IMR-90 (cell line): Measurements from ENCODE around the gene TM2D1. TPM values are rescaled to one million over a fixed set of nuclear protein-coding genes. Genes with fewer than 3 reads are reported as not detected.

ENCODE experiments used
- ATAC-seq: fragments of 200-7000 bp; cut with Tn5 transposase; 2 replicates; pipeline ENCODE4 v1.9.1; 2020; ENCODE audit warnings: low read depth, mild to moderate bottlenecking, moderate library complexity
- BruUV-seq: library from RNA; stranded (reverse); fragments of 400-500 nt; replicated peaks from 2 replicates; lab custom pipeline; 2021; lab: Mats Ljungman, UMichigan
- CTCF ChIA-PET: fragments of 300-600 bp; formaldehyde crosslinking; extraction: SDS; loops from one replicate; lab custom pipeline; 2021; ENCODE audit warnings: antibody characterized with exemption; lab: Yijun Ruan, JAX
- POLR2A ChIA-PET: fragments of 300-600 bp; sonication (Branson Sonifier 250); formaldehyde crosslinking; loops from one replicate; lab custom pipeline; 2022; ENCODE audit warnings: antibody characterized with exemption; ENCODE audit not compliant: unreplicated experiment; lab: Charles Lee
- DNase-seq: peaks from one replicate; pipeline ENCODE4 v3.0.0; 2013
- H2AFZ ChIP-seq: replicated peaks from 2 replicates; pipeline ENCODE3; 2013; ENCODE audit warnings: low read length, mild to moderate bottlenecking; ENCODE audit not compliant: poor library complexity
- H2AK5ac ChIP-seq: 2 replicates; pipeline ENCODE4 v1.6.1; 2013; ENCODE audit warnings: low read depth, low read length, inconsistent platforms
- H2AK9ac ChIP-seq: replicated peaks from 2 replicates; pipeline ENCODE3; 2013; ENCODE audit warnings: mild to moderate bottlenecking, low read depth, low read length, moderate library complexity; ENCODE audit not compliant: poor library complexity
- H2BK120ac ChIP-seq: 2 replicates; pipeline ENCODE4 v1.6.1; 2013; ENCODE audit warnings: low read depth, low read length, inconsistent platforms
- H2BK15ac ChIP-seq: 3 replicates; pipeline ENCODE4 v1.6.1; 2013; ENCODE audit warnings: low read depth, low read length, inconsistent platforms
- H2BK20ac ChIP-seq: 2 replicates; pipeline ENCODE4 v1.6.1; 2013; ENCODE audit warnings: low read depth, mild to moderate bottlenecking, inconsistent platforms, low read length, moderate library complexity
- H2BK5ac ChIP-seq: 2 replicates; pipeline ENCODE4 v1.6.1; 2013; ENCODE audit warnings: mild to moderate bottlenecking, low read depth, low read length, inconsistent platforms; ENCODE audit not compliant: poor library complexity, severe bottlenecking
- H3K14ac ChIP-seq: replicated peaks from 2 replicates; pipeline ENCODE4 v1.6.1; 2013; ENCODE audit warnings: low read depth, low read length, inconsistent platforms
- H3K18ac ChIP-seq: 2 replicates; pipeline ENCODE4 v1.6.1; 2013; ENCODE audit warnings: low read depth, low read length, control low read depth
- H3K23ac ChIP-seq: 2 replicates; pipeline ENCODE4 v1.6.1; 2013; ENCODE audit warnings: low read depth, low read length, inconsistent platforms
- H3K27ac ChIP-seq: 2 replicates; pipeline ENCODE4 v1.5.1; 2013; ENCODE audit warnings: mild to moderate bottlenecking, control low read depth, low read length; ENCODE audit not compliant: insufficient read depth
- H3K27me3 ChIP-seq: 2 replicates; pipeline ENCODE4 v1.6.1; 2013; ENCODE audit warnings: low read length; ENCODE audit not compliant: control insufficient read depth, insufficient read depth
- H3K36me3 ChIP-seq: 2 replicates; pipeline ENCODE4 v1.6.1; 2013; ENCODE audit warnings: low read length, mixed read lengths; ENCODE audit not compliant: control insufficient read depth, insufficient read depth
- H3K4ac ChIP-seq: 2 replicates; pipeline ENCODE4 v1.6.1; 2013; ENCODE audit warnings: low read depth, low read length, inconsistent platforms
- H3K4me1 ChIP-seq: 2 replicates; pipeline ENCODE4 v1.6.1; 2013; ENCODE audit warnings: low read length, mixed read lengths; ENCODE audit not compliant: control insufficient read depth, insufficient read depth
- H3K4me2 ChIP-seq: 2 replicates; pipeline ENCODE4 v1.6.1; 2013; ENCODE audit warnings: low read depth, mild to moderate bottlenecking, control low read depth, low read length, moderate library complexity
- H3K4me3 ChIP-seq: 2 replicates; pipeline ENCODE4 v1.5.1; 2013; ENCODE audit warnings: low read depth, mild to moderate bottlenecking, control low read depth, low read length, moderate library complexity; ENCODE audit not compliant: insufficient read depth
- H3K56ac ChIP-seq: 2 replicates; pipeline ENCODE4 v1.6.1; 2013; ENCODE audit warnings: low read length, inconsistent platforms; ENCODE audit not compliant: insufficient read depth; ENCODE audit errors: extremely low read depth
- H3K79me1 ChIP-seq, 2 experiments: 2 replicates each; pipeline ENCODE4 v1.6.1; 2013; ENCODE audit warnings: low read length in 2 of 2, inconsistent platforms in 1 of 2, low read depth in 1 of 2
- H3K9ac ChIP-seq: 2 replicates; pipeline ENCODE4 v1.6.1; 2013; ENCODE audit warnings: low read depth, low read length, control low read depth
- H3K9me1 ChIP-seq: 2 replicates; pipeline ENCODE4 v1.6.1; 2013; ENCODE audit warnings: low read length, inconsistent platforms; ENCODE audit not compliant: insufficient read depth
- H3K9me3 ChIP-seq: 2 replicates; pipeline ENCODE4 v1.6.1; 2013; ENCODE audit warnings: low read length; ENCODE audit not compliant: control insufficient read depth, insufficient read depth
- H4K20me1 ChIP-seq: 2 replicates; pipeline ENCODE4 v1.6.1; 2013; ENCODE audit warnings: low read length, inconsistent platforms; ENCODE audit not compliant: insufficient read depth
- H4K5ac ChIP-seq: 2 replicates; pipeline ENCODE4 v1.6.1; 2013; ENCODE audit warnings: mild to moderate bottlenecking, low read depth, low read length, control low read depth
- H4K8ac ChIP-seq, 2 experiments: 2 replicates each; pipeline ENCODE4 v1.6.1; 2013; ENCODE audit warnings: low read depth in 2 of 2, low read length in 2 of 2, control low read depth in 1 of 2, inconsistent platforms in 1 of 2
- H4K91ac ChIP-seq: 2 replicates; pipeline ENCODE4 v1.6.1; 2013; ENCODE audit warnings: low read depth, low read length, inconsistent platforms; ENCODE audit not compliant: insufficient read depth
- BHLHE40 ChIP-seq: fragments of 150-350 bp; IDR thresholded peaks from 2 replicates; pipeline ENCODE4 v1.6.1; 2016; ENCODE audit warnings: mild to moderate bottlenecking, low read depth, low read length
- CHD1 ChIP-seq: IDR thresholded peaks from 2 replicates; pipeline ENCODE4 v1.6.1; 2012; ENCODE audit warnings: low read depth, low read length, improper control_type of control experiment
- CTCF ChIP-seq: conservative IDR thresholded peaks from 2 replicates; pipeline ENCODE4 v1.5.1; 2012; ENCODE audit warnings: mild to moderate bottlenecking, low read depth, low read length, improper control_type of control experiment
- FOS ChIP-seq: fragments of 150-350 bp; IDR thresholded peaks from 2 replicates; pipeline ENCODE4 v1.6.1; 2016; ENCODE audit warnings: low read depth, low read length
- MAFK ChIP-seq: IDR thresholded peaks from 2 replicates; pipeline ENCODE4 v1.6.1; 2012; ENCODE audit warnings: low read depth, low read length, improper control_type of control experiment
- MAZ ChIP-seq: IDR thresholded peaks from 2 replicates; pipeline ENCODE4 v1.6.1; 2012; ENCODE audit warnings: low read depth, mild to moderate bottlenecking, low read length, improper control_type of control experiment, moderate library complexity, borderline replicate concordance
- MXI1 ChIP-seq: IDR thresholded peaks from 2 replicates; pipeline ENCODE4 v1.6.1; 2012; ENCODE audit warnings: low read depth, mild to moderate bottlenecking, low read length, moderate library complexity, borderline replicate concordance
- NFE2L2 ChIP-seq: fragments of 150-350 bp; IDR thresholded peaks from 2 replicates; pipeline ENCODE4 v1.6.1; 2016; ENCODE audit warnings: low read depth, mild to moderate bottlenecking, low read length
- RCOR1 ChIP-seq: IDR thresholded peaks from 2 replicates; pipeline ENCODE4 v1.6.1; 2012; ENCODE audit warnings: mild to moderate bottlenecking, low read length, improper control_type of control experiment; ENCODE audit not compliant: insufficient replicate concordance
- RFX5 ChIP-seq: IDR thresholded peaks from 2 replicates; pipeline ENCODE4 v1.8.0; 2012; ENCODE audit warnings: low read depth, mild to moderate bottlenecking, low read length, moderate library complexity
- SMC3 ChIP-seq: fragments of 150-350 bp; IDR thresholded peaks from 2 replicates; pipeline ENCODE4 v1.6.1; 2016; ENCODE audit warnings: low read depth, mild to moderate bottlenecking, antibody characterized with exemption, low read length, moderate library complexity
- USF2 ChIP-seq: fragments of 150-350 bp; IDR thresholded peaks from 2 replicates; pipeline ENCODE4 v1.6.1; 2017; ENCODE audit warnings: mild to moderate bottlenecking, antibody characterized with exemption, low read length, low read depth
- WGBS, 2 experiments: methylation state at CpG; one replicate each; pipeline versions ENCODE4 v1.1.5 to v1.1.7; 2013; ENCODE audit warnings: missing lambda C conversion rate in 2 of 2; ENCODE audit not compliant: insufficient read length in 1 of 2; ENCODE audit errors: extremely low coverage in 2 of 2; 5-methylcytosine and 5-hydroxymethylcytosine counted together
- dilution Hi-C: fragments of 300-500 bp; cut with HindIII; formaldehyde crosslinking; loops from one replicate; pipeline ENCODE4 v1.14.3; 2018; ENCODE audit warnings: low sequenced_read_pairs; ENCODE audit not compliant: unreplicated experiment
- in situ Hi-C: fragments of 300-500 bp; cut with MboI; formaldehyde crosslinking; loops from 3 replicates; pipeline ENCODE4 v1.14.3; 2019; ENCODE audit warnings: low sequenced_read_pairs, inconsistent platforms, mixed read lengths
- intact Hi-C: fragments of 100-400 bp; cut with micrococcal nuclease; formaldehyde crosslinking; loops from 2 replicates; pipeline ENCODE4 v1.10.0; 2022
- polyA plus RNA-seq, 3 experiments: library from polyadenylated mRNA; depleted of rRNA; stranded (reverse); fragments of >200 nt; gene quantifications; 2 replicates each; pipeline ENCODE4 v1.2.3, GENCODE V29; 2012; ENCODE audit warnings: low replicate concordance in 1 of 3
- total RNA-seq: library from RNA; depleted of rRNA; stranded (reverse); fragments of >200 nt; gene quantifications from 2 replicates; pipeline ENCODE4 v1.2.3, GENCODE V29; 2012

The TM2D1 gene
- total and polyA plus RNA-seq, 2 of the 4 experiments (the other 2 are of a cell fraction): 14.3 to 32.7 TPM

DNA sequence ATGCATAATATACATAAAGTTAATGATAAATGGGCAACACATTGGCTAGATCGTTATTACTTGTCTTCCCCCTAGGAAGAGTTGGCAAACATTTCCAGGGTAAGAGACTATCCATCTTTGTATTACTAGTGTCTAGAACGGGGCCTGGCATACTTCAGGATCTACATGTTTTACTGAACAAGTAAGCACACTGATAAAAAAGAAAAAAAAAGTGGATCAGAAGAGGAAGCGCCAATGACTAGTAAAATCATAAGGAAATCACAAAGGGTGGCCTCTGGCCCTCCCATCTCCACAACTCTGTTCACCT, 482 bp downstream of the TM2D1 start:
- Histone ChIP-seq H3K23ac (peak overlapping the region; percentile 59; the same call in 1 of the 2 replicates), H3K9me3 (no peaks in the 10 kb centered on the region), H4K20me1 (no peaks in the 10 kb centered on the region), H3K4ac (peak overlapping the region; percentile 84), H2AFZ (peak overlapping the region; percentile 91), H4K8ac (peak overlapping the region; percentile 91 to 92), H2BK120ac (peak overlapping the region; percentile 35; the same call in 1 of the 2 replicates), H3K9me1 (no peaks in the 10 kb centered on the region), H3K4me1 (peaks cover 3% of the 10 kb centered on the region; the same call in 1 of the 2 replicates), H2AK5ac (peak overlapping the region; percentile 77), H3K36me3 (peaks cover 3% of the 10 kb centered on the region; the same call in 1 of the 2 replicates), H3K9ac (peak overlapping the region; percentile 92), H2BK5ac (peak overlapping the region; percentile 61), H2BK15ac (no peak overlapping the region), H3K56ac (peak overlapping the region; percentile 76), H3K4me3 (peak overlapping the region; percentile 73), H3K27me3 (no peaks in the 10 kb centered on the region), H3K4me2 (peak overlapping the region; percentile 81), H2AK9ac (peak overlapping the region; percentile 92), H3K79me1 (peaks cover 4 to 26% of the 10 kb centered on the region in 2 experiments; a peak in 3 of 4 replicates), H2BK20ac (no peak overlapping the region), H4K91ac (peak overlapping the region; percentile 79), H3K27ac (peak overlapping the region; percentile 90), H3K14ac (peak overlapping the region; percentile 89), H4K5ac (peak overlapping the region; percentile 87), H3K18ac (peak overlapping the region; percentile 22; the same call in 1 of the 2 replicates)
- DNase-seq: no peak
- ChIA-PET POLR2A (no interaction called here), CTCF (no interaction called here)
- intact Hi-C loops (no loop called here), in situ Hi-C loops (loop anchor here (5.0 kb wide), 1 partner anchor 118 kb away; no protein-coding TSS in a partner anchor), dilution Hi-C loops (no loop called here)
- no peak for ATAC-seq
- no TSS peak for BruUV-seq
- no CpG with 5 or more reads among the region's 3 CpGs for WGBS, 2 experiments
- TF ChIP-seq CTCF: no peak
- TF ChIP-seq CHD1: no peak
- no peak for TF ChIP-seq USF2
- TF ChIP-seq MAFK: no peak
- TF ChIP-seq SMC3: no peak
- TF ChIP-seq NFE2L2: no peak
- TF ChIP-seq RFX5: no peak
- no peak for TF ChIP-seq RCOR1
- TF ChIP-seq MXI1: no peak
- no peak for TF ChIP-seq MAZ
- TF ChIP-seq FOS: no peak
- no peak for TF ChIP-seq BHLHE40
